Measurements from ENCODE around the gene PLXNA1.

Gene PLXNA1

GRCh38 chr3:127003175-127003555 lies 20.2 kb downstream of the PLXNA1 start:
- no peak for DNase-seq

DNA sequence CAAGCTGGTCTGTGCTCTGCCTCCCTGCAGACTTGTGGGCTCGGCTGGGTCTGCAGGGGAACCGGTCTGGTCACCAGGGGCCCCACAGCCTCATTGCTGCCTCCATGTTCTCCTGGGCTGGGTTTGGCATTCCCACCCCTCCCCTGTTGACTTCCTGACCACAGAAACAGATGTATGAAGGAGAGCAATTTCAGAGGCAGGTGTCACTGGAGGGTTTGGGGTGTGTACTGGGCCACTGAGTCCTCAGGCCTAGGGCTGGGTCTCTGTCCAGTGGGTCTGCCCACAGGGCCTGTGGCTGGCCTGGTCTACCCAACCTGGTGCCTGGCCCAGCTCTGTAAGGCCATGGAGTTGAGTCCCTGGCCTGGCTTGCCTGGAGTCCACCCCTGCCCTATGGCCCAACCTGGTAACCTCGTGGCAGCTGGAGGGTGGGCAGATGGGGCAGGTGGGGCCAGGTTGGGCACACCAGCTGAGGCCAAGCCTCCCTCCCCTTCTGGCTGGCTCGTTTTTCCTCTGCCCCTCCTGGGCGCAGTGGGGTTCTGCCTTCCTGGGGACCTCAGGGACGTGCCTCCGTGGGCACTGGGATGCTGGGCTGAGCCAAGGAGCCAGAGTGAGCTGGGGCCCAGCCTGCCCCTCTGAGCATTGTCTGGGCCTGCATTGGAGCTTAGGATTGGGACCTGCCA lies 20.8 kb downstream of the PLXNA1 start:
- DNase-seq = no peak

GRCh38 chr3:127004641-127005397 lies 21.9 kb downstream of the PLXNA1 start:
- no peak for DNase-seq

DNA sequence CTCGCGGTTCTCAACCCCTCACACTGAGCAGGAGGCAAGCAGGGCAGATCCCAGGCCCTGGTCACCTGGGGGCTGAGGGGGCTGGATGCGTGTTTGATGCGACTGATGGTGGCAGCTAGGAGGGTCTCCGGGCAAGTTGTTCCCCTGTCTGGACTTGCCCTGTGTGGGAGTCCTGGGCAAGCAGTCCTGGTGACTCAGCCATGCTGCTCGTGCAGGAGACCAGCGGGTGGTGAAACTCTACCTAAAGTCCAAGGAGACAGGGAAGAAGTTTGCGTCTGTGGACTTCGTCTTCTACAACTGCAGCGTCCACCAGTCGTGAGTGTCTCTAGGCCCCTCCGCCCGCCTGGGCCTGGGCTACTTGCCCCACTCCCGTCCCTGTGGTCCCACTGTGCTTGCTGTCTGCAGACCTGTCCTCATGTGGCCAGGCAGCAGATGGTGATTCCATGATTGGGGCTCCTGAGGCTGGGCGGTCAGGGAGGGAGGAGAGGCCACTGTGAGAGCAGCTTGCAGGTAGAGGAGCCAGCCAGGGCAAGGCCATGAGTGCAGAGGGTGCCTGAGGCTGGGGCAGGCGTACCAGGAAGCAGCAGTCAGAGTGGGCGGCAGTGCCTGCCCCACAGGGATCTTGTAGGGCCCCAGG lies 23.1 kb downstream of the PLXNA1 start:
- DNase-seq = no peak

DNA sequence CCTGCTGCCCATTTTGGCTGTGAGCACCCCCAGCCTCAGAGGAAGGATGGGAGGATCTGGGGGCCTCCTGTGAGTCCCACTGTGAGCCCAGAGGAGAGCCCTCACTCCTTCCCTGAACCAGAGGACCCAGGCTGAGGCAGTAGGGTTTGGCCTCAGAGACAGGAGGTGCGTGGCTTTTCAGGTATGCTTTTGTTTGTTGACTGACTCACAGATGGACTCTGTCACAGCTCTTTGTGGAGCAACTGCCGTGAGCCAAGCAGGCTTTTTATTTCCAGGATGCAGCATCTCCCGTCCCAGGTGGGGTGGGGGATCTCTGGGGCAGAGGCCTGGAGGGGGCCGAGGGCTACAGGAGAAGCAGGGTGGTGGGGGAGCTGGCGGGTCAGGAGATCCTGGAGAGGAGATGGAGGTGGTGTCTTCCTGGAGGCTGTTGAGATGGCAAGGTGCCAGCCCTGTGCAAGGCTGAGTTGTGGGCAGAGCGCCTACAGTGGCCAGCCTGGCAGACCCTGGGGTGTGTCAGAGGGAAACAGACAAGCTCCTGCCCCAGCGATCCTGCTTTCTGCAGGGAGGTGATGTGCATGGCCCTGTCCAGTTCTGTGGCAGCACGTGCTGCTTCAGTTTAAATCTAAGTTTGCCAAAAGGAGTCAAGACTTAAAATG lies 24.0 kb downstream of the PLXNA1 start:
- DNase-seq = no peak

DNA sequence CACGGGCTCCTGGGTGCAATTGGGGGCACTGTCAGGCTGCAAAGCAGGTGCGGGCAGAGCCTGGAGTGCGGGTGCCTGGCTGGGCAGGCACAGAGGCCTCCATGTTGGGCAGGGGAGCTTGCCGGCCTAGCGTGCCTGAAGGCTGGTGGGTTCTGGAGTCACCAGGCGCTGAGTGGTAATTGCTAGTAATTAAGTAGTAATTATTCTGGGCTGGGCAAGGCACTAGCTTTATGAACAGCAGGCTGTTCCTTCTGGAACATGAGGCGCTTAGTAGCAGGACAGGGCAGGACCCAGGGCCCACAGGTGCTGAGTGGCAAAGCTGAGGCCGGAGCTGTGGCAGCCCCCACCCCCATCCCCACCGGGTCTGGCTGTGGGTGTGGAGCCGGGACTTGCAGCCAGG lies 25.3 kb downstream of the PLXNA1 start:
- DNase-seq = no peak

- DNase-seq = no peak
These were observed 26.6 kb downstream of the PLXNA1 start for GRCh38 chr3:127009531-127009930.

DNA sequence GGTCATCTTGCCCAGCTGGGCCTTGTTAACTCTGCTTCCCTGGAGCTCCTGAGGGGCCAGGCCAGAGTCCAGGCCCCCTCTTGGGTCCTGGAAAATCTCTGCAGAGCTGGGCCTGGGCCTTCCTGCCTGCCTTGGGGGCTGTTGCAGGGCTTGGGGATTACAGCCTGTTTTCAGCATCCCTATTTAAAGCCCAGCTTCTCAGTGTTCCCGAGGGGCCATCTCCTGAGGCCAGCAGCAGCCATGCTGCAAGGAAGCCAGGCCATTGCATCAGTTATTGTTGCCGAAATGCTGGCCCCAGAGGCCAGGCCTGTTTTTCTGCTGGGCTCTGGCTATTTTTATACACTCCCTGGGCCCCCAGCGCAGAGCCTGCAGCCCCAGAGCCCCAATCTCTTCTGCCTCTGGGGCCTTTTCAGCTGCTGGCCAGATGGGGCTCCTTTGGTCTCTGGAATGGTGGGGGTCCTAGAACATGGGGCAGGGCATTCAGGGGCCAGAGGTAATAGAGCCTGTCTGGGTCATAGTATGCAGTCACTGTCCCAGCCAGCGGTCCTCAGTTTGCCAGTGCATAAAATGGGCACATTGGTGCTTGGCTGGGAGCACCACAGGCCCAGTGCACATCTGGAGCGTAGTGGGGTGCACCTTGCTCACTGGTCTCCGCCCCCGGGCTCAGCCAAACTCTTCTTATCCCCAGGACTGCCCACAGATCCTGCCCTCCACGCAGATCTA lies 28.5 kb downstream of the PLXNA1 start:
- DNase-seq = no peak

DNA sequence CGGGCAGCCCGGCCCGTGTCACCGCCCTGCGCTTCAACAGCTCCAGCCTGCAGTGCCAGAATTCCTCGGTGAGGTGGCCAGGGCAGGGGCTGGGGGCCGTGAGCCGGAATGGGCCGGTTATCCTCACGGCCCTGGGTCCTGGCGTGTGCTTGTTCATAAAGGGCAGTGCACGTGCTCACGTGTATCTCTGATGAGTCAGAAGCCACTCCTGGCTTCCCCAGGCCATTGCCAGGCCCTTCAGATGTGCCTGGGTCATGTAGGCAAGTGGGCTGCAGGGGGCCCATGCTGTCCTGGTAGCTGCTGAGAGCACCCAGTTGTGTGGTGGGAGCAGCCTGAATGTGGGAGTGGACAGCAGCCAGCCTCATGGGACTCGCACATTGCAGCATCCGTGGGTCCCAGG lies 29.2 kb downstream of the PLXNA1 start:
- DNase-seq = no peak

DNA sequence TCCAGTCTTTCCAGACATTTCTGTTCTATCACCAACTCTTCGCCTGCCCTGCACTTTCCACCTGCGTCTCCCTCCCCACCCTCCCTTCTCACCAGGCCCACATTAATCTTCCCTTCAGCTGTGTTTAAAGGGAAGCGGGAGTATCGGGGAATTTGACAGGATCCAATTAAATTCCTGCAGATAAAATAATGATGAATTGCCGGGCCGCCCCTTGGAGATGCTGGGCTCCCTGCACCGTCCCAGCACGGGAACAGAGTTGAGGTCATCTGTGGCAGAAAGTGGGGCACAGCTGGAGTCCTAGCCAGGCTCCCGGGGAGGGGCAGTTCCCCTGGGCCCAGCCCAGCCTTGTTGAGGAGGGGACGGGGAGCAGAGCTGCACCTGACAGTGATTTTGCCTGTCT lies 30.3 kb downstream of the PLXNA1 start:
- DNase-seq = no peak

DNA sequence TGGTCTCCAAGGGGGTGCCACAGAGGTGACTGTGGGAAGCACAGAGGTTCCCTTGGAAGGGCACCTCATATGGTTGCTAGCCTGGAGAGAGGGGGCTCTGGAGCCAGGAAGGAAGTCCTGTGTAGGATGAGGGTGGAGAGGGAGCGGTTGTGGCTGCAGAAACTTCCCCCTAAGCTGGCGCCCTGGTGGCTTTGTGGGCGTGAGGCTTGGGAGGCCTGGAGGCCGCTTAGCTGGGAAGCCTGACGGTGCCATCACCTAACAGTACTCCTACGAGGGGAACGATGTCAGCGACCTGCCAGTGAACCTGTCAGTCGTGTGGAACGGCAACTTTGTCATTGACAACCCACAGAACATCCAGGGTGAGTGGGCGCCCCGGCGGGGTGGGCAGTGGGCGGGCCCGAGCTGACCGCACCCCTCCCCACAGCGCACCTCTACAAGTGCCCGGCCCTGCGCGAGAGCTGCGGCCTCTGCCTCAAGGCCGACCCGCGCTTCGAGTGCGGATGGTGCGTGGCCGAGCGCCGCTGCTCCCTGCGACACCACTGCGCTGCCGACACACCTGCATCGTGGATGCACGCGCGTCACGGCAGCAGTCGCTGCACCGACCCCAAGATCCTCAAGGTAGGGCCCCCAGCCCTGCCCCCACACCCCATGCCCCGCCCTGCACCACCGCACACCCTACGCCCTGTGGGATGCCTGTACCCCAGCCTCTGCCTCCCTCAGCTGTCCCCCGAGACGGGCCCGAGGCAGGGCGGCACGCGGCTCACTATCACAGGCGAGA lies 31.0 kb downstream of the PLXNA1 start:
- DNase-seq = no peak

- peak; percentile 62 for DNase-seq
These were observed 31.8 kb downstream of the PLXNA1 start for GRCh38 chr3:127014536-127015281.

DNA sequence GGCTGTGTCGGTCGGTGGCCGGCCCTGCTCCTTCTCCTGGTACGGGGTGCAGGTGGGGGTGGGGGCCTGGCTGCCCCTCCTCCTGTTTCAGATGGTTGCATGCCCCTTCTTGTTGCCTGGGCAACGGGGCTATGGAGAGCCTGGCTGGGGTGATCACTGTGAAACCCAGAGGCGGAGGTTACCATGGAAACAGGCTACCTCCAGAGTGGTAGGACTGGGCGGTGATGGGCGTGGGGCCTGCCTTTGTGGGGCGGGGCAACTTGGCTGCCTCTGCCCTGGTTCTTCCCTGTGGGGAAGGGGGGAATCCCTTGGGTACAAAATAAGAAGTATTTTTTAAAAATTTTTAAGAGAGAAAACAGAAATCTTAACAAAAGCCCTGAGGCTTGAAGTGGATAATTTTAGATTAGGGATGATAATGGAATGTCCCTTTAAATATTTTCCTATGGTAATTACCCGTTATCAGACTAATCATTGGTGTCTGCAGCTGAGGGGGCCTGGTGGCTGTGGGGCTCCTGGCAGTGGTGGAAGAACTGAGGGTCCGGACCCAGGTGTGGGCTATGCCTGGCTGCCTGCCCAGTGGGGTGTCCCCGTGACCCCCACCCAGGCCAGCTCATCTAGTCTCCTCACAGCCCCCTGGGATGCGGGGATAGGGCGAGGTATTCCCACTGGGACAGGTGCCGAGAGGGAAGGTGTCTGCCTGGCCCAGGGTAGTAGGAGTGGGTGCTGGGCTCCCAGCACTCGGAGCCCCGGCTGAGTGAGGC lies 32.5 kb downstream of the PLXNA1 start:
- DNase-seq = peak; percentile 81

DNA sequence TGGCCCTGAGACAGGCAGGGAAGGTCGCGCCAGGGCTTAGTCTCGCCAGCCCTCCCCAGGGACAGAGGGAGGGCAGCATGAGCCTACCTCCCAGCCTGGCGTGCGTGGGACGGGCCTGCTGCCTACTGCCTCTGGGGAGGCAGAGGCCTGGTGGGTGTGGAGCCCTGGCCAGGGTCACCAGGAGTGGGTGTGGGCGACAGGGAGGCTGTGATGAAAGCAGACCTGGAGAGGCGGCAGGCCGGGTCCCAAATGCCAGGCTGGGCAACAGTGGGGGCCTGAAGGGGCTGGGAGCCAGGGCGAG lies 33.1 kb downstream of the PLXNA1 start:
- DNase-seq = no peak

DNA sequence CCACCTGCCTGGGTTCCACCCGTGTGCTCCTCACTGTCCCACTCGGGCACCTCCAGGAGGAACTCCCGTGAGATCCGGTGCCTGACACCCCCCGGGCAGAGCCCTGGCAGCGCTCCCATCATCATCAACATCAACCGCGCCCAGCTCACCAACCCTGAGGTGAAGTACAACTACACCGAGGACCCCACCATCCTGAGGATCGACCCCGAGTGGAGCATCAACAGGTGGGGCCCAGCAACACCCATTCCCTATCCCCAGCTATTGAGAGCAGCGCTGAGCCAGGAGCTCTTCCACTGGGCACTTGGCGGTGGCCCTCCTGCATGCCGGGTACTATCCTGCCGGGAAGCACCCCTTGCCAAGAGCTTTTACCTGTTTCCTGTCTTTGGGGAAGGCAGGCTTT lies 33.5 kb downstream of the PLXNA1 start:
- no peak for DNase-seq

DNA sequence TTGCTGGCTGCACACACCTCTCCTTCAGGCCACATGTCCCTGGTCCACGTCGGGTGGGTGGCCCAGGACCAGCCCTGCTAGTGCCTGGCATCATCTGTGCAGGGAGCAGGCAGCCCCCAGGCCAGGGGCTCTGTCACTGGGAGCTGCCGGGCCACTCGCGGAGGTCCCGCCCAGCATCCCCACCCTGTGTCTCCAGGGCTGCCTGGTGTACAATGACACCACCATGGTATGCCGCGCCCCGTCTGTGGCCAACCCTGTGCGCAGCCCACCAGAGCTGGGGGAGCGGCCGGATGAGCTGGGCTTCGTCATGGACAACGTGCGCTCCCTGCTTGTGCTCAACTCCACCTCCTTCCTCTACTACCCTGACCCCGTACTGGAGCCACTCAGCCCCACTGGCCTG lies 34.3 kb downstream of the PLXNA1 start:
- DNase-seq = no peak

- DNase-seq = no peak
These were observed 34.9 kb downstream of the PLXNA1 start for GRCh38 chr3:127017781-127018180.

DNA sequence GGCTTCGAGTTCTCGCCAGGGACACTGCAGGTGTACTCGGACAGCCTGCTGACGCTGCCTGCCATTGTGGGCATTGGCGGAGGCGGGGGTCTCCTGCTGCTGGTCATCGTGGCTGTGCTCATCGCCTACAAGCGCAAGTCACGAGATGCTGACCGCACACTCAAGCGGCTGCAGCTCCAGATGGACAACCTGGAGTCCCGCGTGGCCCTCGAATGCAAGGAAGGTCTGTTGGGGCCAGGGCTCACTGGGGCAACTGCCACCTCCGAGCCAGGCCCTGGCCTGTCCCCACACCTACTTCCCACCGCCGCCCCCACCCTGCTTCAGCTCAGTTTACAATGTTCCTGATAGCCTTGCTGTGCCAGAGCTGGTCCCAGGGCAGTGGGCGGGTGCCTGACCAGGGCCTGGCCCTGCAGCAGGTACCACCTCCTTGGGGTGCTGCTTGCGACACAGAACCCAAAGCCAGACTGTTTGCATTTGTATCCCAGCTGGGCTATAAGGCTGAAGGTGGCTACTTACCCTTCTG lies 35.5 kb downstream of the PLXNA1 start:
- no peak for DNase-seq

- no peak for DNase-seq
These were observed 36.5 kb downstream of the PLXNA1 start for GRCh38 chr3:127019449-127019848.

DNA sequence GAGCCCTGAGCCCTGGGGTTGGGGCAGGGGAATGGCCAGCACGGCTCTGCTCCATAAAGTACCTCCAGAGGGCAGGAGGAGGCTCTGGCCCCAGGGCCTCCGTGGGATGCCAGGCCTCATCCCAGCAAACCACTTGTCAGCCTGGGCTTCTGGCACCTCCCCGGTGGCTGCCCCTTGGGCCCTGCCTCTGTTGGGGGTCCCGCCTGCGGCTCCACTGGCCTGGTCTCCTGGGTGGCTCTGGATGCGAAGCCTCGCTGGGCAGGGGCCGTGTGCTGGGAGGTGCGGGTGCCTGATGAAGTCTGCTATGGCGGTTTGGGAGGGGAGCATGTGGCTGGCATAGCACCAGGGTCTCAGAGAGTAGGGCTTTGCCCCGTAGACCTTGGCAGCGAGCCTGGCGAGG lies 37.6 kb downstream of the PLXNA1 start:
- no peak for DNase-seq

GRCh38 chr3:127022849-127023248 lies 39.9 kb downstream of the PLXNA1 start:
- no peak for DNase-seq

Measured in DMS79 treated with DMSO at 0.1 percent for 48 hours (cell line).